DND-41 (cell line): Measurements from ENCODE around the gene C3orf18.

Experiments used
- ATAC-seq: fragments of 200-7000 bp; cut with Tn5 transposase; 3 replicates; pipeline ENCODE4 v1.9.1; 2021; ENCODE audit warnings: low read depth; ENCODE audit not compliant: insufficient read depth
- DNase-seq: peaks from one replicate; pipeline ENCODE4 v3.0.0-alpha.2; 2020
- H2AFZ ChIP-seq: 2 replicates; pipeline ENCODE4 v1.6.0; 2012; ENCODE audit warnings: low read depth, low read length
- H3K27ac ChIP-seq: 2 replicates; pipeline ENCODE4 v1.5.1; 2012; ENCODE audit warnings: low read length, inconsistent platforms
- H3K27me3 ChIP-seq: fragments of 200-600 bp; sonication (generic); 2 replicates; pipeline ENCODE4 v1.6.0; 2012; ENCODE audit warnings: low read length, mild to moderate bottlenecking, inconsistent platforms; ENCODE audit not compliant: insufficient read depth, poor library complexity
- H3K36me3 ChIP-seq: 2 replicates; pipeline ENCODE4 v1.5.1; 2012; ENCODE audit warnings: low read length, inconsistent platforms; ENCODE audit not compliant: insufficient read depth
- H3K4me1 ChIP-seq: 2 replicates; pipeline ENCODE4 v1.5.1; 2012; ENCODE audit warnings: mild to moderate bottlenecking, low read length; ENCODE audit not compliant: insufficient read depth
- H3K4me2 ChIP-seq: 2 replicates; pipeline ENCODE4 v1.6.0; 2012; ENCODE audit warnings: mild to moderate bottlenecking, moderate library complexity, low read length, inconsistent platforms; ENCODE audit not compliant: insufficient read depth
- H3K4me3 ChIP-seq, 2 experiments: fragments of 200-600 bp in 1 of 2; shearing (Covaris generic) in 1 of 2; 2 replicates each; pipeline ENCODE4 v1.5.1; 2012 to 2016; ENCODE audit warnings: inconsistent platforms in 2 of 2, low read length in 2 of 2, mild to moderate bottlenecking in 2 of 2, low read depth in 1 of 2, moderate library complexity in 1 of 2
- H3K79me2 ChIP-seq: 2 replicates; pipeline ENCODE4 v1.6.0; 2012; ENCODE audit warnings: low read length, inconsistent platforms; ENCODE audit not compliant: insufficient read depth
- H3K9ac ChIP-seq: 2 replicates; pipeline ENCODE4 v1.6.0; 2012; ENCODE audit warnings: low read depth, mild to moderate bottlenecking, inconsistent platforms, low read length, moderate library complexity
- H3K9me3 ChIP-seq: 2 replicates; pipeline ENCODE4 v1.5.1; 2012; ENCODE audit warnings: low read length, moderate library complexity, mild to moderate bottlenecking, inconsistent platforms; ENCODE audit not compliant: insufficient read depth, severe bottlenecking
- H4K20me1 ChIP-seq: 2 replicates; pipeline ENCODE4 v1.6.0; 2012; ENCODE audit warnings: low read length; ENCODE audit not compliant: insufficient read depth
- EZH2 ChIP-seq: IDR thresholded peaks from 3 replicates; pipeline ENCODE4 v1.6.1; 2012; ENCODE audit warnings: borderline replicate concordance, low read depth, mild to moderate bottlenecking, moderate library complexity, low read length, inconsistent platforms; ENCODE audit not compliant: severe bottlenecking
- TF ChIP-seq, protein P1 (sequence below): IDR thresholded peaks from 2 replicates; pipeline ENCODE4 v1.5.1; 2012; ENCODE audit warnings: borderline replicate concordance, low read length, moderate library complexity, mild to moderate bottlenecking; ENCODE audit not compliant: poor library complexity, severe bottlenecking; ENCODE audit errors: extremely low read depth

C3orf18 gene

DNA sequence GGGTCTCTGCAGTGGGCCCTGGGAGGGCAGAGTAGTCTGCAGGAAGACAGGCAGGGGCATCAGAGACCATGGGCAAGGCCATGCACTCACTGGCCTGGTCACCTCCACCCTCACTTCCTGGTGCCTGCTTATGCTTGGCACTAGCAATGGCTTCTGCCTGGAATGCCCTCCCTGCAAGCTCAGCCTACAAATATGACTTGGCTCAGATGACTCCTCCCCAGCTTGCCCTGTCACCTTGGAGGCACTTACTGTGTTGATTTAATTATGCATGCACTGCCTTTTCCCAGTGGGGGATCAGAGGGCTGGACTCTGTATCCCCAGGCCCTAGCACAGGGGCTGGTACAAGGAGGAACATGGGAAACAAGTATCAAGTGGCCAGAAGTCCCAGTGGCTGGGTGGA is 7.8 kb downstream of the C3orf18 start:
- H3K27me3 ChIP-seq, result no peaks in the 10 kb centered on the region
- DNase-seq, result no peak
- H4K20me1 ChIP-seq, result no peaks in the 10 kb centered on the region; the same call in 1 of the 2 replicates
- no peaks in the 10 kb centered on the region for H3K9me3 ChIP-seq
- H3K79me2 ChIP-seq, result no peaks in the 10 kb centered on the region
- ATAC-seq, result no peak
- H3K36me3 ChIP-seq, result no peaks in the 10 kb centered on the region
- no peak overlapping the region for H3K4me2 ChIP-seq
- no peak overlapping the region for H2AFZ ChIP-seq
- H3K4me1 ChIP-seq, result no peaks in the 10 kb centered on the region
- no peak overlapping the region for H3K4me3 ChIP-seq
- no peak overlapping the region for H3K27ac ChIP-seq
- no peak overlapping the region for H3K9ac ChIP-seq
- TF ChIP-seq, protein P1, sequence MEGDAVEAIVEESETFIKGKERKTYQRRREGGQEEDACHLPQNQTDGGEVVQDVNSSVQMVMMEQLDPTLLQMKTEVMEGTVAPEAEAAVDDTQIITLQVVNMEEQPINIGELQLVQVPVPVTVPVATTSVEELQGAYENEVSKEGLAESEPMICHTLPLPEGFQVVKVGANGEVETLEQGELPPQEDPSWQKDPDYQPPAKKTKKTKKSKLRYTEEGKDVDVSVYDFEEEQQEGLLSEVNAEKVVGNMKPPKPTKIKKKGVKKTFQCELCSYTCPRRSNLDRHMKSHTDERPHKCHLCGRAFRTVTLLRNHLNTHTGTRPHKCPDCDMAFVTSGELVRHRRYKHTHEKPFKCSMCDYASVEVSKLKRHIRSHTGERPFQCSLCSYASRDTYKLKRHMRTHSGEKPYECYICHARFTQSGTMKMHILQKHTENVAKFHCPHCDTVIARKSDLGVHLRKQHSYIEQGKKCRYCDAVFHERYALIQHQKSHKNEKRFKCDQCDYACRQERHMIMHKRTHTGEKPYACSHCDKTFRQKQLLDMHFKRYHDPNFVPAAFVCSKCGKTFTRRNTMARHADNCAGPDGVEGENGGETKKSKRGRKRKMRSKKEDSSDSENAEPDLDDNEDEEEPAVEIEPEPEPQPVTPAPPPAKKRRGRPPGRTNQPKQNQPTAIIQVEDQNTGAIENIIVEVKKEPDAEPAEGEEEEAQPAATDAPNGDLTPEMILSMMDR, result no peak
- no peak for TF ChIP-seq EZH2

DNA sequence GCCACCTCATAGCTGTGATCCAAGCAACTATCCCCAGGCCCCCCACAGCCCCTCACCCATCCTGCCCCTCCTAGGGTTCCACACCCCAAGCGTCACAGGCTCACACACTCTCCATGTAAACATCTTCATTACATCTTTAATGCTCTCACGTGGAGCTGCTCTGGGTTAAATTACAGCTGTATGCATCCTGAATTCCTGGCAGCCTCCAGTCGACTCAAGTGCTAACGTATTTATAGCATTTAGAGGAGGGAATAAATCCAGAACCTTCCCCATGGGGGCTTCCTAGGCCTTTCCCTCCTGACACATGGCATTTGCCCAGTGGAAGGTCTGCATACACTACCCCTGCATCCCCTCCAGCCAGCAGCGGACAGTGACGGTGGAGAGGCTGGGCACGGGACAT is 9.6 kb downstream of the C3orf18 start:
- no peak for TF ChIP-seq EZH2
- TF ChIP-seq, protein P1, result no peak

DNA sequence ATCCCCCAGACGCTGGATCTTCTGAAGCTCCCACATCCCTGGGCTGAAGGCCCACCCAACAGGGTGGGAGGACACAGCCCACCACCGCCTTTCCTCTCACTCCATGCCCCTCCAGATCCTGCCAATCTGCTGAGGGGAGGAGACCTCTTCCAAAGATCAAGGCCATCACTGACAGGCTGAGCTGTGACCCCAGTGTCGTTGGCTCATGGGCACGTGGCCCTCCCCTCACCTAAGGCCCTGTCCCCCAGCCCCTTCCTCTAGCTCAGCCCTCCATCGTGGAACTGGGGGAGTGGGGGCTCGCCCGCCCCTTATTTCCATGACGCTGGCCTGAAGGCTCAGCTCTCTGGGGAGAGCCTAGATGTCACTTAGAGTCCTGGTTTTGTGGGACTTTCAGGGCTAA is 10.4 kb downstream of the C3orf18 start:
- H3K4me3 ChIP-seq, result no peak overlapping the region
- no peaks in the 10 kb centered on the region; the same call in 1 of the 2 replicates for H4K20me1 ChIP-seq
- ATAC-seq, result no peak
- H3K27ac ChIP-seq, result no peak overlapping the region
- H3K9me3 ChIP-seq, result no peaks in the 10 kb centered on the region
- no peak overlapping the region for H2AFZ ChIP-seq
- no peak overlapping the region for H3K9ac ChIP-seq
- DNase-seq, result no peak
- H3K79me2 ChIP-seq, result no peaks in the 10 kb centered on the region
- H3K27me3 ChIP-seq, result no peaks in the 10 kb centered on the region
- H3K4me1 ChIP-seq, result no peaks in the 10 kb centered on the region
- H3K36me3 ChIP-seq, result no peaks in the 10 kb centered on the region
- no peak overlapping the region for H3K4me2 ChIP-seq
- no peak for TF ChIP-seq EZH2
- TF ChIP-seq, protein P1, result no peak

More for the DNA sequence above, 9.6 kb downstream of the C3orf18 start:
- Histone ChIP-seq H3K4me3 (no peak overlapping the region), H3K9me3 (no peaks in the 10 kb centered on the region), H3K36me3 (no peaks in the 10 kb centered on the region), H3K79me2 (no peaks in the 10 kb centered on the region), H2AFZ (no peak overlapping the region), H3K27ac (no peak overlapping the region), H4K20me1 (no peaks in the 10 kb centered on the region; the same call in 1 of the 2 replicates), H3K9ac (no peak overlapping the region), H3K4me1 (no peaks in the 10 kb centered on the region), H3K27me3 (no peaks in the 10 kb centered on the region), H3K4me2 (no peak overlapping the region)
- ATAC-seq (no peak), DNase-seq (no peak)

DNA sequence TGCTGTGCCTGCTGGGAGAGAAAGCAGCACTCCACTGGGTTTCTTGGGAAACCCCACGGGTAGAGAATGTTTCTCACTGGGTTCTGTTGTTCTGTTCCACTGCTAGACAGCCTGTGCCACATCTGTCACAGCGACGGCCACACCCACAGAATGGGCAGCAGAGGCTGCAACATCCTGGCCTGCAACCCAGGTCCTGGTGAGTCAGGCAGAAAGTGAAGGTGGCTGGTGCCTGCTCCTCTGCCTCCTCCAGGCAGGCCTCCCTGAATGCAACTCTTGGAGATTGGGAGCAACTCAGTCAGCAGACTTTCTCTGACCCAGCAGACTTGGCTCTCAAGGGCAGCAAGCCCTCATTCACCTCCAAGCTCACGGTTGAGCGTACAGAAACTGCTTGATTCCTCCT is 13.0 kb downstream of the C3orf18 start:
- Histone ChIP-seq H3K4me2 (no peak overlapping the region), H3K79me2 (no peaks in the 10 kb centered on the region), H3K9me3 (no peaks in the 10 kb centered on the region), H3K9ac (no peak overlapping the region), H4K20me1 (0 out of 2 replicates have a peak, but pooled peaks cover 4% of the 10 kb centered on the region), H3K4me1 (no peaks in the 10 kb centered on the region), H2AFZ (no peak overlapping the region), H3K4me3 (no peak overlapping the region), H3K27ac (no peak overlapping the region), H3K36me3 (no peaks in the 10 kb centered on the region), H3K27me3 (no peaks in the 10 kb centered on the region)
- DNase-seq, result no peak
- TF ChIP-seq EZH2, result no peak
- TF ChIP-seq, protein P1, result no peak
- ATAC-seq, result no peak
